ENCODE results near the gene PRR33.

PRR33 gene

DNA sequence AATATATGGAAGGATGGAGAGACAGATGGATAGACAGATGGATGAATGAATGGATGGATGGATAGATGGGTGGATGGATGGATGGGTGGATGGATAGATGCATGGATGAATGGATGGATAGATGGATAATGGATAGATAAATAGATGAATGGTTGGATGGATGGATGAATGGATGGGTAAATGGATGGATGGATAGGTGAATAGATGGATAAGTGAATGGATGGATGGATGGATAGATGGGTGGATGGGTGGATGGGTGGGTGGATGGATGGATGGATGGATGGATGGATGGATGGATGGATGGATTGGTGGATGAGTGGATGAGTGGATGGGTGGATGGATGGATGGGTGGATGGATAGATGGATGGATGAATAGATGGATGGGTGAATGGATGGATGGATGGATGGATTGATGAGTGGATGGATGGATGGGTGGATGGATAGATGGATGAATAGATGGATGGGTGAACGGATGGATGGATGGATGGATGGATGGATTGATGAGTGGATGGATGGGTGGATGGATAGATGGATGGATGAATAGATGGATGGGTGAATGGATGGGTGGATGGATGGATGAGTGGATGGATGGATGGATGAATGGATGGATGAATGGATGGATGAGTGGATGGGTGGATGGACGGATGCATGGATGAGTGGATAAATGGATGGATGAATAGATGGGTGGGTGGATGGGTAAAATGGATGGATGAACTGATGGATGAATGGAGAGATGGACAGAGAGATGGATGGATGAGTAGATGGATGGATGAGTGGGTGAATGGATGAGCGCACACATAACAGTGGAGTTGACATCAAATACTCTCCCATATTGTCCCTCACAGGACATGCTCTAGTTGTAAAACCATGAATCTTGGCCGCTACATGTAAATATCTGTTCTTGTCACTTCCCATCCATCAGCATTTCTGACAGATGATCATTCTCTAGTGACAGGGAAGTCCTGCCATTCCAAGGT is 30.0 kb downstream of the PRR33 start:
- Histone ChIP-seq H3K4me1 (ENCODE audit: insufficient read depth, insufficient read length) (peaks cover 33% of the 10 kb centered on the region), H3K9ac (ENCODE audit: insufficient read length, low read depth) (no peak overlapping the region), H3K9me3 (ENCODE audit: insufficient read depth, low read length) (no peaks in the 10 kb centered on the region), H3K27me3 (ENCODE audit: insufficient read depth, insufficient read length) (peaks cover 39% of the 10 kb centered on the region), H3K4me3 (ENCODE audit: insufficient read length, low read depth) (no peak overlapping the region), H3K36me3 (ENCODE audit: insufficient read depth, insufficient read length, low read length) (no peaks in the 10 kb centered on the region)
- no peak for DNase-seq (ENCODE audit: low read depth, low spot score)
- TF ChIP-seq YY1 (IDR thresholded peaks at IDR 0.05; ENCODE audit: insufficient read depth, insufficient read length): no peak
- no peak for TF ChIP-seq SUZ12 (IDR thresholded peaks at IDR 0.05; ENCODE audit: extremely low read depth, insufficient read depth, insufficient read length)
- TF ChIP-seq ZNF274 (IDR thresholded peaks at IDR 0.05; ENCODE audit: low read depth, low read length): no peak

DNA sequence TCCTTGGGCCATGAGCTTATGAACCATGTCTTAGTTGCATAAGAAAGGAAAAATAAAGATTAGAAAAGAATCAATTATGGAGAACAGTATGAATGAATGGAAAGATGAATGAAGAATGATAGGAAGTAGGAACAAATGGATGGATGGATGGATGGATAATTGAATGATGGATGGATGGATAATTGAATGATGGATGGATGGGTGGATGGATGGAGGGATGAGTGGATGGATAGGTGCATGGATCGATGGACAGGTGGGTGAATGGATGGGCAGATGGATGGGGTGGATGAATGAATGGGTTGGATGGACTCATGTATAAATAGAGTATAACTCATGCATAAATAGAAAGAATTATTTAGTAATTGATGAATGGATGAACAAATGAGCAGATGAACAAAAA is 31.6 kb downstream of the PRR33 start:
- Histone ChIP-seq H3K9ac (ENCODE audit: insufficient read length, low read depth) (no peak overlapping the region), H3K27me3 (ENCODE audit: insufficient read depth, insufficient read length) (peaks cover 37% of the 10 kb centered on the region), H3K9me3 (ENCODE audit: insufficient read depth, low read length) (no peaks in the 10 kb centered on the region), H3K4me3 (ENCODE audit: insufficient read length, low read depth) (no peak overlapping the region), H3K36me3 (ENCODE audit: insufficient read depth, insufficient read length, low read length) (no peaks in the 10 kb centered on the region), H3K4me1 (ENCODE audit: insufficient read depth, insufficient read length) (peaks cover 38% of the 10 kb centered on the region)
- TF ChIP-seq YY1 (IDR thresholded peaks at IDR 0.05; ENCODE audit: insufficient read depth, insufficient read length): no peak
- TF ChIP-seq SUZ12 (IDR thresholded peaks at IDR 0.05; ENCODE audit: extremely low read depth, insufficient read depth, insufficient read length): no peak
- no peak for TF ChIP-seq ZNF274 (IDR thresholded peaks at IDR 0.05; ENCODE audit: low read depth, low read length)
- DNase-seq (ENCODE audit: low read depth, low spot score): no peak

DNA sequence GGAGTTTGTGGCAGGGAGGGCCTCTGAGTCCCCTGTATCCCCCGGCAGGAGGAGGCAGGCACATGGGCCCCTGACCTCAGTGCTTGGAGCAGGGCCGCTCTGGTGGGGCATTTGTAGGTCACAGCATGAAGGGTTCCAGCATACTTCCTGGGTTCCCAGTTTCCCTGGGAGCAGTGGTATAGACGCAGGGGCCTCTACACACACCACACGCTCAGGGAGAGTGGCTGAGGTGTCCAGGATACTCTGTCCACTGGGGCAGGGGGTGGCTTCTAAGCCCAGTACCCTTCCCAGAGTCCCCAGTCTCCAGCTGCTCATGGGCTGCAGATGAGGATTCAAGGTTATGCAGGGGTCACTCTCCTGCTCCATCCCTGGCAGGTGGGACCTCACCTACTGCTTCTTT is 32.7 kb downstream of the PRR33 start:
- peak overlapping the region; percentile 50 for H3K9ac ChIP-seq (ENCODE audit: insufficient read length, low read depth)
- no peak for TF ChIP-seq SUZ12 (IDR thresholded peaks at IDR 0.05; ENCODE audit: extremely low read depth, insufficient read depth, insufficient read length)
- no peak overlapping the region for H3K4me3 ChIP-seq (ENCODE audit: insufficient read length, low read depth)
- H3K9me3 ChIP-seq (ENCODE audit: insufficient read depth, low read length): no peaks in the 10 kb centered on the region
- H3K27me3 ChIP-seq (ENCODE audit: insufficient read depth, insufficient read length): peaks cover 34% of the 10 kb centered on the region
- no peaks in the 10 kb centered on the region for H3K36me3 ChIP-seq (ENCODE audit: insufficient read depth, insufficient read length, low read length)
- DNase-seq (ENCODE audit: low read depth, low spot score): no peak
- H3K4me1 ChIP-seq (ENCODE audit: insufficient read depth, insufficient read length): peaks cover 30% of the 10 kb centered on the region

DNA sequence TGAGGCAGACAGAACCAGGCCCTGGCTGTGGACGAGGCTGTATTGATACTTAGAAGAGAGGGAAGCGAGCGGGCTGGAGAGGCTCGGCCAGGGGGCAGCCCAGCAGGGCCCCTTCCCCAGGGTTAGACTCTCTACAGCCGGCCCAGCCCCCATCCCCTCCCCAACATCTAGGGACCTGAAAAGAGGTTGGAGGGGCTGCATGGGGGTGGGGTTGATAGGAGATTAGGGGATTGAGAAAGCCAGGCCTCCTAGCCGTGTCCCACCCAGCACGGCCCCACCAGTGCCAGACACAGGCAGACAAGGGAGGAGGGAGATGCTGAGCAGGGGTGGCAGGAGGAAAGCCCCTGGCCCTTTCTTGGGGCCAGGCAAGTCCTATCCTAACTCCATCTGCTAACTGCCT is 33.1 kb downstream of the PRR33 start:
- Histone ChIP-seq H3K27me3 (ENCODE audit: insufficient read depth, insufficient read length) (peaks cover 34% of the 10 kb centered on the region), H3K4me1 (ENCODE audit: insufficient read depth, insufficient read length) (peaks cover 28% of the 10 kb centered on the region), H3K9me3 (ENCODE audit: insufficient read depth, low read length) (no peaks in the 10 kb centered on the region), H3K36me3 (ENCODE audit: insufficient read depth, insufficient read length, low read length) (no peaks in the 10 kb centered on the region), H3K9ac (ENCODE audit: insufficient read length, low read depth) (peak overlapping the region; percentile 50), H3K4me3 (ENCODE audit: insufficient read length, low read depth) (no peak overlapping the region)
- TF ChIP-seq ZNF274 (IDR thresholded peaks at IDR 0.05; ENCODE audit: low read depth, low read length): no peak
- no peak for TF ChIP-seq SUZ12 (IDR thresholded peaks at IDR 0.05; ENCODE audit: extremely low read depth, insufficient read depth, insufficient read length)
- no peak for TF ChIP-seq YY1 (IDR thresholded peaks at IDR 0.05; ENCODE audit: insufficient read depth, insufficient read length)
- DNase-seq (ENCODE audit: low read depth, low spot score): no peak

DNA sequence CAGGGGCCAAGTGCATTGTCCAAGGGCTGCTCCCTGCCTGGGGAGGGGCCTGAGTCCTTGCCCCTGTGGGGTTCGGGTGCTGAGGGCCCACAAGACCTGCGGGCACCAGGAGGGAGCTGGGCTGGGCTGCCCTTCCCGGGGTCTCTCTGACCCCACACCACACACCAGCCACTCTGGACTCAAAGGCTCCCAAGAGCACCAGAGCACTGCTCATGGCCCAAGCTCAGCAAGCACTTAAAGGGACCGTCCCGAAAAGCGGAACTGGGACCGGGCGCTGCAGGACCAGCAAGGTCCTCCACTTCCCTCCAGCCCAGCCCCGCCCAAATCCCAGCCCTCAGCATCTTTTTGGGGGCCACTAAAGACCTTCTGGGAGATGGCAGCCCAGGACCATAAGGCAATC is 33.5 kb downstream of the PRR33 start:
- no peak for TF ChIP-seq YY1 (IDR thresholded peaks at IDR 0.05; ENCODE audit: insufficient read depth, insufficient read length)
- TF ChIP-seq SUZ12 (IDR thresholded peaks at IDR 0.05; ENCODE audit: extremely low read depth, insufficient read depth, insufficient read length): no peak
- Histone ChIP-seq H3K4me1 (ENCODE audit: insufficient read depth, insufficient read length) (peaks cover 23% of the 10 kb centered on the region), H3K9ac (ENCODE audit: insufficient read length, low read depth) (no peak overlapping the region), H3K27me3 (ENCODE audit: insufficient read depth, insufficient read length) (peaks cover 31% of the 10 kb centered on the region), H3K9me3 (ENCODE audit: insufficient read depth, low read length) (no peaks in the 10 kb centered on the region), H3K36me3 (ENCODE audit: insufficient read depth, insufficient read length, low read length) (no peaks in the 10 kb centered on the region), H3K4me3 (ENCODE audit: insufficient read length, low read depth) (no peak overlapping the region)
- no peak for DNase-seq (ENCODE audit: low read depth, low spot score)

DNA sequence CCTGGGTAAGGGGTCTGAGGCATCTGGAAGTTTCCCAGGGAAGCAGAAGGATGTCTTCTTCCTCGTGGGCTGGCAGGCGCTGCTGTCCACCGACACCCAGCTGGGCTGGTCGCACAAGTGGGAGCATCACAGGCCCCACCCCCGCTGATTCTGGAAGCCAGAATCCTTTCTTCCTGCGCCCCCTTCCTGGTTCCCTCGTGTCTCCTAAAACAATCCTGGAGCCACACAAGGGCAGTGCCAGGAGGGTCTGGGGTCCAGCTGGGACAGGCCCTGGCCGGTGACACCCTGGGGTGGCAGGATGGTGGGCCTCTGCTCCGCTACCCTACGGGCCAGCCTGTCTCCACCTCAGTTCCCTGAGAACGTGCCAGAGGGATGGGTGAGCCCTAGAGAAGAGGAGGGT is 34.6 kb downstream of the PRR33 start:
- H3K9ac ChIP-seq (ENCODE audit: insufficient read length, low read depth): no peak overlapping the region
- H3K36me3 ChIP-seq (ENCODE audit: insufficient read depth, insufficient read length, low read length): no peaks in the 10 kb centered on the region
- no peak overlapping the region for H3K4me3 ChIP-seq (ENCODE audit: insufficient read length, low read depth)
- H3K4me1 ChIP-seq (ENCODE audit: insufficient read depth, insufficient read length): peaks cover 19% of the 10 kb centered on the region
- H3K27me3 ChIP-seq (ENCODE audit: insufficient read depth, insufficient read length): peaks cover 20% of the 10 kb centered on the region
- H3K9me3 ChIP-seq (ENCODE audit: insufficient read depth, low read length): no peaks in the 10 kb centered on the region
- DNase-seq (ENCODE audit: low read depth, low spot score): no peak
- TF ChIP-seq SUZ12 (IDR thresholded peaks at IDR 0.05; ENCODE audit: extremely low read depth, insufficient read depth, insufficient read length) (no peak), YY1 (IDR thresholded peaks at IDR 0.05; ENCODE audit: insufficient read depth, insufficient read length) (no peak), ZNF274 (IDR thresholded peaks at IDR 0.05; ENCODE audit: low read depth, low read length) (no peak)

DNA sequence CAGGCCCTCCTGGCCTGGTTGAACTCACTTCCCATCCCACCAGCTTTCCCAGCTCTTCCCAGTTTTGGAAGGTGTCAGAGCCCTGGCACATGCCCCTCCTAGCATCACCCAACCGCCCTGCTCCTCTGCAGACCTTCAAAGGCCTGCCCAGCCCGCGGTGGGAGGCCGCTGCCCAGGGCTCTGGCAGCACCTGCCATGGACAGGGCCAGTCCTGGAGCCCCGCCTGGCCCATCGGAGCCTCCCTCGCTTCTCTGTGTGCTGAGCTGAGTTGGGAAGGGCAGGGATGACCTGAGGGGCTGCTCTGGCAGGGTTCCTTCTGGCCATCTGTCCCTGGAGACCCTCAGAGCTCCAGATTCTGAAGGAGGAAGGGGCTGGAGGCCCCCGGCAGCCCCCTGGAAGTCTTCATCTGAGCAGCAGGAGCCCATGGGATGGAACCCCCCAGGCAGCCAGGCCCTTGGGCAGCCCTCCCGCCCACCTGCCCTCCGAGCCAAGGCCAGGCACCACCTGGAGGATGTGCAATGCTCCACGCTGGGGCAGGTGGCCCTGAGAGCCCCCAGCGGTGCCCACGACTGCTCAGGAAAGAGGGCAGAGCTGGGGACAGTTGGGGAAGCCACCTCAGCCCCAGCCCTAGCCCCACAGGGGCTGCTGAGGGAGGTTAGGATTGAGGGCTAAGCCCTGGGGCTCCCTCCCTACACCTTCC is 35.2 kb downstream of the PRR33 start:
- Histone ChIP-seq H3K9ac (ENCODE audit: insufficient read length, low read depth) (no peak overlapping the region), H3K36me3 (ENCODE audit: insufficient read depth, insufficient read length, low read length) (no peaks in the 10 kb centered on the region), H3K27me3 (ENCODE audit: insufficient read depth, insufficient read length) (peaks cover 14% of the 10 kb centered on the region), H3K4me1 (ENCODE audit: insufficient read depth, insufficient read length) (peaks cover 20% of the 10 kb centered on the region), H3K4me3 (ENCODE audit: insufficient read length, low read depth) (no peak overlapping the region), H3K9me3 (ENCODE audit: insufficient read depth, low read length) (no peaks in the 10 kb centered on the region)
- no peak for DNase-seq (ENCODE audit: low read depth, low spot score)
- TF ChIP-seq YY1 (IDR thresholded peaks at IDR 0.05; ENCODE audit: insufficient read depth, insufficient read length) (no peak), SUZ12 (IDR thresholded peaks at IDR 0.05; ENCODE audit: extremely low read depth, insufficient read depth, insufficient read length) (no peak), ZNF274 (IDR thresholded peaks at IDR 0.05; ENCODE audit: low read depth, low read length) (no peak)
